NCI-H1436 treated with DMSO at 0.1 percent for 48 hours (cell line): ENCODE data around the gene VTI1B.

Experiments used
- DNase-seq: peaks from one replicate; lab custom pipeline; 2025; lab: John Stamatoyannopoulos, UW

Gene VTI1B

DNA sequence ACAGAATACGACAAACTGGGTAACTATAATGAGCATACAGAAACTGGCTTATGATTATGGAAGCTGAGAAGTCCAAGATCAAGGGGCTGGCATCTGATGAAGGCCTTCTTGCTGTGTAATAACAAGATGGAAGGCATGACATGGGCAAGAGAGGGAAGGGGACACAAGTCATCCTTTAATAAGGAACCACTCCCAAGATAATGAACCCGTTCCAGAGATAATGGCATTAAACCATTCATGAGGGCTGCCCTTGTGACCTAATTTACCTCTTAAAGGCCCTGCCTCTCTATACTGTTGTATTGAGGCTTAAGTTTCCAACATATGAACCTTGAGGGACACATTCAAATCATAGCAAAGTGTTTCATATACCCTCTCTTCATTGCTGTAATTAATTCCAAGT is 4.6 kb upstream of the VTI1B start:
- DNase-seq = no peak

DNA sequence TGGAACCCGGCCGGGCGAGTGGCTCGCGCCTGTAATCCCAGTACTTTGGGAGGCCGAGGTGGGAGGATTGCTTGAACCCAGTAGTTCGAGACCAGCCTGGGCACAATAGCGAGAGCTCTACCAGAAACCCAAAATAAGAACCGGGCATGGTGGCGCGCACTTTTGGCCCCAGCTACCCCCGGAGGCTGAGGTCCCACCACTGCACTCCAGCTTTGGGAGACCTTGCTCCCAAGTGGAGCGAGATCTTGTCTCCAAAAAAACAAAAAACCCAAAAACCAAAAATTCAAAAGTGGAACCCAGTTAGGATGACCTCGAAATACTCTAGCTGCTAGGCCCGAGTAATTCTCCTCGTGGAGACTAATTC is 769 bp upstream of the VTI1B start:
- DNase-seq = no peak

GRCh38 chr14:67674139-67674479 is 323 bp downstream of the VTI1B start:
- DNase-seq = no peak

- DNase-seq = no peak
Observed at GRCh38 chr14:67673451-67673850, 981 bp downstream of the VTI1B start.

DNA sequence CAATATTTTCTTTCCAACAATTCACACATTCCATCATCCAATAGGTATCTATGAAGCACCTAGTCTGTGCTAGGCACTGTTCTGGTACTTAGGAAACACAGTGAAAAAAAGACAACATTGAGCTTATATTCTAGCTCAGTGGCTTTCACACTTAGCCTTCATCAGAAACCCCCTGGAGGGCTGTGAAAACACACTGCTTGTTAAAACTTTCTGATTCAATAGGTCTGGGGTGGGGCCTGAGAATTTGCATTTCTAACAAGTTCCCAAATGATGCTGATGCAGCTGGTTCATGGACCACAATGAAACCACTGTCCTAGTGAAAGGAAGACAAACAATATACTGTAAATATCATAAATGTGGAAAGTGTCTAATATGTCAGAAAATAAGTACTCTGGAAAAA is 5.9 kb downstream of the VTI1B start:
- no peak for DNase-seq

DNA sequence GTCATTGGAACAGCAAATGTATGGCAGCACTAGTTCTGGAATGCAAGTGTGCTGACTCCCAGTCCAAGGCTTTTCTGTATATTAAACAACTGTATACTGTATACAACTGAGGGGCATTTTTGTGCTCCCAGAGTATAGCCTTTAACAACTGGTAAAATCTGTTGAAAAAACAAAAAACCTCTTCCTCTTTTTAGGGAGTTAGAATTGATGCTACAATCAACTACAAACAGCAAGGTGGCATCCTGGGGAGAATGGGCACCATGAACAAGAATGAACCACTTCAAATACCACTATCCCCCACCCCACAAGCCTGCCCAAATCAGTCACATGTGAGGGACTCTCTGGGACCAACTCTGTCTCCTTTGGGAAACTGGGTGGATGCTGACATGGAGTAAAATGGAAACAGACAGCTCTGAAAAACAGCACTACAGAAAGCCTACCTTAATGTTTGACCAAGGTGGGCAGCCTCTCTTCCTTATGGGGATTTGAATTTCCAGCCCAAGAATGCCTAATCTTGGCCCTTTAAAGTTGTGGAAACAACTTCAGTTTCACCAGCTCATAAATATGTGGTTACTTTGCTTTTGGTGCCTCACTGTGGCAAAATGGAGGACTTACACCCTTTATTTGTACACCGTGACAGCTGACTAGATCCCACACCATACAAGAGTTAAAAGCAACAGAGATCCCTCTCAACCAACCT is 7.5 kb downstream of the VTI1B start:
- no peak for DNase-seq

GRCh38 chr14:67665868-67666267 is 8.6 kb downstream of the VTI1B start:
- DNase-seq = no peak

DNA sequence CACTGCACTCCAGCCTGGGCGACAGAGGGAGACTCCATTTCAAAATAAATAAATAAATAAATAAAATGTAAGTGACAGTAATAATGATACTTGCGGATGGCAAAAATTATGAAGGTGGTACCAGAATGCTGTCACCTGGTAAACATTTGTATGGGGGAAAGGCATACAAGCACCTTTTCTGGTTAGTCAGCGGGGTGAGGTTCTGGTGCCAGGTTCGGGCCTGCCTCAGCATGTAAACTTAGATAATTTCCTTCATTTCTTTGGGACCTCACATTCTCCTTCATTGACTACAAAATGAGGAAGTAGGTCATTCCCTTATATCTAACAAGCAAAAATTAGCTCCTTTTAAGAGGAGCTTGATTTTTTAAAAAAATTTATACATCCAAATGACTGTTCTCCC is 10.8 kb downstream of the VTI1B start:
- no peak for DNase-seq

GRCh38 chr14:67653651-67654280 is 20.7 kb downstream of the VTI1B start:
- no peak for DNase-seq

- no peak for DNase-seq
Observed at GRCh38 chr14:67652189-67652588, 22.2 kb downstream of the VTI1B start.

DNA sequence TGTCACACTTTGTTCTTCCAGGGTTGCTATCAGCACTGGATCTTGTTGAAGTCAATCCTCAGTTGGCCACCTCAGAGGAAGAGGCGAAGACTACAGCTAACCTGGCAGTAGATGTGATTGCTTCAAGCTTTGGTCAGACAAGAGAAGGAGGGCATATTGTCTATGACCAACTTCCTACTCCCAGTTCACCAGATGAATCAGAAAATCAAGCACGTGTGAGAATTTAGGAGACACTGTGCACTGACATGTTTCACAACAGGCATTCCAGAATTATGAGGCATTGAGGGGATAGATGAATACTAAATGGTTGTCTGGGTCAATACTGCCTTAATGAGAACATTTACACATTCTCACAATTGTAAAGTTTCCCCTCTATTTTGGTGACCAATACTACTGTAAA is 23.7 kb downstream of the VTI1B start:
- DNase-seq = no peak

DNA sequence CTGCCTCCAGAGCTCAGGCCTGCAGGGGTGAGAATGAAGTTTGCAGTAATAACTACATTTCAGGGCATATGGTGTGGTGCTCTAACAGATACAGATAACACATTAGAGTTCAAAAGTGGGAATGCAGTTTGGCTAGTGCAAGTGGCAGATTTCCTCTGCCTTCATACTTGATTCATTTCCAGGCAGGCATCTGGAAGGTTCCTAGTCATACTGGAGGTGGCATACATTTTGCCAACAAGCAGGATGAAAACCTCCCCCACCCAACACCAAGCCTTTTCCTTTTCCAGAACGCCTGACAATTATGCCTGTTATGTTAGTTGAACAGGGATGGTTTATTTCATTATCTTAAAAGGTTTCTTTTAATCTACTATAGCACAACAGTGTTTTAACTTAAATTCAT is 24.3 kb downstream of the VTI1B start:
- DNase-seq = no peak

GRCh38 chr14:67646131-67646530 is 28.3 kb downstream of the VTI1B start:
- DNase-seq = no peak

DNA sequence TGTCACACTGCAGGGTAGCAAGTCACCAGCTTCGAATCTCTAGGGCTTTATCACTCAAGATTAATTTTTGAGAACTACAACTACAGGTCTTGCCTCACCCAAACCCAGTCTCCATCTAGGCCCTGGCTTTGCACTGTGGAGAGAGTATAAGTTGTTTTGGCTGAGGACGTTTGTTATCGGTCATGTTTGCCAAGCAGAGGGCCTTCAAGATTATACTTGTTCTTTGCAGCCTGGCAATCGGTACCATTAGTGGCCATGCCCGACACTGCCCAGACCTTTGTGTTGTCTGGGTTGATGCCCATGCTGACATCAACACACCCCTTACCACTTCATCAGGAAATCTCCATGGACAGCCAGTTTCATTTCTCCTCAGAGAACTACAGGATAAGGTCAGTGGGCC is 29.0 kb downstream of the VTI1B start:
- DNase-seq = no peak

- DNase-seq = no peak
Observed at GRCh38 chr14:67644428-67644827, 30.0 kb downstream of the VTI1B start.

GRCh38 chr14:67643713-67644112 is 30.7 kb downstream of the VTI1B start:
- DNase-seq = no peak

- DNase-seq = no peak
Observed at GRCh38 chr14:67641902-67642749, 32.3 kb downstream of the VTI1B start.

DNA sequence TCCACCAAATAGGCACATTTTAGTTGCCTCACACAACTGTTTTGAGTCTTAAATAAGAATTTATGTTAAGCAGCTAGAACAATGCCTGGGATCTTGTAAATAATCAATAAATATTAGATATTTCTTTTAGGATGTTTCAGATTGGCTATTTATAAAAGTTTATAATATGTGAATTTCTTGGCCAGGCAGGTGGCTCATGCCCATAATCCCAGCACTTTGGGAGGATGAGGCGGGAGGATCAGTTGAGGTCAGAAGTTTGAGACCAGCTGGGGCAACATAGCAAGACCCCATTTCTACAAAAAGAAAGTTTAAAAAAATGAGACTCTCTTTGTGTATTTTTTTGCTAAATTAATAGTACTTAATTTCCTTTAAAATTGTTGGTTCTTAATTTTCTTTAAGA is 33.0 kb downstream of the VTI1B start:
- DNase-seq = no peak

GRCh38 chr14:67638642-67639041 is 35.8 kb downstream of the VTI1B start:
- no peak for DNase-seq

- no peak for DNase-seq
Observed at GRCh38 chr14:67636361-67636919, 38.0 kb downstream of the VTI1B start.

DNA sequence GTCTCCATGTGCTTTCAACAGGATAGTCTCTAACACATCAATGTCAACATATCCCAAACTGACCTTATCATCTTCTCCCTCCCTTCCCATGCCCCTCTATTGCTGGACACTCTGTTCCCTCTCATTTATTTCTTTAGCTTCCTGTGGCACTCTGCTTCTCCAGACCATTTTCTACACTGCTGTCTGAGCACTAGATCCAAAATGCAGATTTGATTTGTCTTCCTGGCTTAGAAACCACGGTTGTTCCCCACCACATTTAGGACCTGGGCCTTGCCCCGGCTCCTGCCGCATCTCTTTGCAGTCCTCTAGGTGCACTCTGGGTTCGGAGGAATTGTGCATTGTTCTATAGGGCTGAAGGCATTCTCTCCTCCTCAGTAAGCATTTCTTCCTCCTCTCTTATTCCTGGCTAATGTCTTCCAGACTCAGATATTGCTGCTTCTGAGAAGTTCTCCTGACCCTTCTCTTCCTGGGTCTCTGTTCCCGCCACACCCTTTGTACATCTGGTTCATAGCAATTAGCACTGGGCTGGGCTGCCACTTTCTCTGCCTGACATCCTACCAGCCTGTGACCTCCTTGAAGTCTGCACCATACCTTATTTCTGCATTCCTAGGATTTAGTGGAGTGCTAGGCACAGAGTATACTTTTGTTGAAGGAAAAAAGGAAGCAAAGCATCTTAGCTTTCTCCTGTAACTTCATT is 40.8 kb downstream of the VTI1B start:
- DNase-seq = no peak

- DNase-seq = no peak
Observed at GRCh38 chr14:67630938-67631337, 43.5 kb downstream of the VTI1B start.
